HG03521 (cell line): ENCODE results near the gene PIH1D1.

Experiments
- ATAC-seq: cut with Tn5 transposase; IDR thresholded peaks from one replicate; pipeline ENCODE4 v1.9.1; 2021; ENCODE audit warnings: mild to moderate bottlenecking, moderate library complexity; ENCODE audit not compliant: unreplicated experiment

Gene PIH1D1

DNA sequence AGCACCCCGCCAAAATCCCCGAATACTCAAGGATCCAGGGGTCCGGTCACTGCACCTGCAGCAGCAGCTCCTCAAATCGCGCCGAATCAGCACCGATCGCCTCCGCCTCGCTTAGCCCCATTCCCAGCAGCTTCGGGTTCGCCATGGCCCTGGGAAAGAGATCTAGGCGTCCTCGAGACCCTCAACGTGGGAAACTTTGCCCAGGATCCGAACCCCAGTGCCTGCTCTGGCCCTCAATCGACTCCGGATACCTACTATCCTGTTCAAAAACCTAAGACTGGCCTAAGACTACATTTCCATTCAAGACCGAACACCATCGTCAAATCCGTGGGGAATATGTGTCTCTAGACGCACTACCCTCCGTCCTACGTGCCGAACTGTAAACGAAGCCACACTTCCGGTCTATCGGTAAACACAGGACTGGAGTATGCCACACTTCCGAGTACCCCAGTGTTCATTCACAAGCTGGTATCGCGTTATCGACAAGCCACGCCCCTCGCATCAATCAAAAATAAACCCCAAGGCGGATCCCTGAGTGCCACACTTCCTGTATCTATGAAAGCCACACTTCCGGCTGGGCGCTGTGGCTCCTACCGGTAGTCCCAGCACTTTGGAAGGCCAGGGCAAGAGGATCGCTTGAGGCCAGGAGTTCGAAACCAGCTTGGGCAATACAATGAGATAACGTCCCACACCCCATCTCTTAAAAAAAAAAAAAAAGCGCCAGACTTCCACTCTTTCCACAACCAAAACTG lies at the start of gene PIH1D1:
Gene PIH1D1 (minus strand): TSS at position 385 of the 752 bp plus-strand sequence. CDS start 240 bp downstream, at position 145.
- peak; percentile 50 for ATAC-seq

DNA sequence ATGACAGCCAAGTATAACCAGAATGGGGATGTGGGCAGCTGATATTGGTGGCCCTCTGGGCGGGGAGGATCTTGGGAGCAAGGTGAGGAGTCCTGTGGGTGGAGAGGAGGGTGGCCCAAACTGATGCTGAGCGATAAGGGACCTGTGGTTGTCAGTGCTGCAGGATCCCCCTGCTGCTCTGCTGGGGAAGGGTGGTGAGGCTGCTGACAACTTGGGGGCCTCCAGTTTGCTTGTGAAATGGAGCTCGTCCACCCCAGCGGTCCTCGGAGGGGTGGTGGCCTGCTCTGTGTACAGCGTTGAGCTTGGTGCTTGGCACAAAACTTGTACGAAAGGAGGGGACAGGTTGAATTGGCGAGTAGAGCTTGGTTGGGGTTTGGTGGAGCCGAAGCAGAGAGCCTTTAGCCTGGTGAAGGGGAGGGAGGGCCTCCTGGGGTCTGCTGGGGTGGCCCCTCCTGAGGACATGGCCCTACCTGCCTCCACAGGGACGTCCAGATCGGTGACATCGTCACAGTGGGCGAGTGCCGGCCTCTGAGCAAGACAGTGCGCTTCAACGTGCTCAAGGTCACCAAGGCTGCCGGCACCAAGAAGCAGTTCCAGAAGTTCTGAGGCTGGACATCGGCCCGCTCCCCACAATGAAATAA lies 47.5 kb upstream of the PIH1D1 start:
- no peak for ATAC-seq

DNA sequence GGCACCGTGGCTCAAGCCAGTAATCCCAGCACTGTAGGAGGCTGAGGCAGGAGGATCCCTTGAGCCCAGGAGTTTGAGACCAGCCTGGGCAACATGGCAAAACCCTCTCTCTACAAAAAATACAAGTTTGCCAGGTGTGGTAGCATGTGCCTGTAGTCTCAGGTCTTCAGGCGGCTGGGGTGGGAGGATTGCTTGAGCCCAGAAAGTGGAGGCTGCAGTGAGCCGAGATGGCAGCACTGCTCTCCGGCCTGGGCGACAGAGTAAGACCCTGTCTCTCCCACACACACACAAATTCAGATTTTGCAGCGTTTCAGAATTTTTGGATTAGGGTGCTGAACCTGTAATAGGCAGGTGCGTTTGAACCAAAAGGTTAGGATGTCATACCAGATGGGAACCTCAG lies 46.9 kb upstream of the PIH1D1 start:
- no peak for ATAC-seq

DNA sequence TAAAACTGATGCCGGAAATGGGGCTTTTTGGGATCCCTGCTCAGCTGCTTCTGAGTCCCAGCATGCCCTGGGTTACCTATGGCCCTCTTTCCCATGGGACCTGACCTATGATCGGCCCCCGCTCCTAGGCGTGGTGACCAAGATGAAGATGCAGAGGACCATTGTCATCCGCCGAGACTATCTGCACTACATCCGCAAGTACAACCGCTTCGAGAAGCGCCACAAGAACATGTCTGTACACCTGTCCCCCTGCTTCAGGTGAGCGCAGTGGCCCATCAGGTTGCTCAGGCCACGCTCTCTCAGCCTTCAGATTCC lies 46.1 kb upstream of the PIH1D1 start:
- no peak for ATAC-seq

DNA sequence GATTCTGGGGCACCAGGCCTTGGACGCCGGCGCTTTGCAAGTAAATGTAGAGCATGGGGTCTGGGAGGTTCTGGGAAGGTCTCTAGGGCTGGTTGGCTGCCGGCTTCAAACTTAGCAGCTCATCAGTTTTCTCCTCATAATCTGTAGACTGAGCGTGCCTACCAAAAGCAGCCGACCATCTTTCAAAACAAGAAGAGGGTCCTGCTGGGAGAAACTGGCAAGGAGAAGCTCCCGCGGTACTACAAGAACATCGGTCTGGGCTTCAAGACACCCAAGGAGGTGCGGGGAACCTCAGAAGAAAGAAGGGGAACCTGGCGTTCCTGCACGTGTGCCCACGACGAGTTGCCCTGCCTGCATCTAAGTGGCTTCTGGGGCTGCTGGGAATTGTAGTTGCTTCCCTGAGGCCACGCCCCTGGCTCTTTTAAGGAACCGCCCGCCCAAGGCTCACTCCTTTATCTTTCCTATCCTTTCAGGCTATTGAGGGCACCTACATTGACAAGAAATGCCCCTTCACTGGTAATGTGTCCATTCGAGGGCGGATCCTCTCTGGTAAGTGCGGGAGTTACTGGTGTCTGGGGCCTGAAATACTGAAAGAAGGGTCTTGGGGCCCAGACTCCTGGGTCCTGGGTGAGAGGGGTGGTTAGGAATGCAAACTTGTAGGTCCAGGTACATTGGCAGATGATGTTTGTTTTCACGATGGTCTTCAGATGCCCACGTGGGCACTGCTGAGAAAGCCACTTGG lies 45.6 kb upstream of the PIH1D1 start:
- ATAC-seq: no peak

DNA sequence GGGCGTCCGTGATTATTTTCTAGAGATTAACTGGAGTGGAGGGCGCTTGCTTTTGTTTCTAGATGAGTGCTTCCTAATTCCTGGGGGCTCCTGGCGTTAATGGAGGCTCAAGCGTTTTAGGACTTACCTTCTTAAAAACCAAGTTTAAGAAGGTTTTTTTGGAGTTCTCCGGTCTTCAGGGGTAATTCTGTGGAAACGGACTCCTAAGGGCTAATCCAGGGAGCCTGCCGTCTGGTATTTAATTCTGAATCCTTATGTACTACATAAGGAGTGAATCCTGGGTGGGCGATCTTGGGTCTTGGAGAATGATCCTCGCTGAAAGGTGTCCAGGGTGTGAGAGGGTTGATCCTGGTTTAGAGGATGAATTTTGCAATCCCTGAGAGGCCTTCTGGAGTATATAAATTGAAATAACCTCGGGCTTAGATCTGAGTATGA lies 45.0 kb upstream of the PIH1D1 start:
- ATAC-seq: no peak

DNA sequence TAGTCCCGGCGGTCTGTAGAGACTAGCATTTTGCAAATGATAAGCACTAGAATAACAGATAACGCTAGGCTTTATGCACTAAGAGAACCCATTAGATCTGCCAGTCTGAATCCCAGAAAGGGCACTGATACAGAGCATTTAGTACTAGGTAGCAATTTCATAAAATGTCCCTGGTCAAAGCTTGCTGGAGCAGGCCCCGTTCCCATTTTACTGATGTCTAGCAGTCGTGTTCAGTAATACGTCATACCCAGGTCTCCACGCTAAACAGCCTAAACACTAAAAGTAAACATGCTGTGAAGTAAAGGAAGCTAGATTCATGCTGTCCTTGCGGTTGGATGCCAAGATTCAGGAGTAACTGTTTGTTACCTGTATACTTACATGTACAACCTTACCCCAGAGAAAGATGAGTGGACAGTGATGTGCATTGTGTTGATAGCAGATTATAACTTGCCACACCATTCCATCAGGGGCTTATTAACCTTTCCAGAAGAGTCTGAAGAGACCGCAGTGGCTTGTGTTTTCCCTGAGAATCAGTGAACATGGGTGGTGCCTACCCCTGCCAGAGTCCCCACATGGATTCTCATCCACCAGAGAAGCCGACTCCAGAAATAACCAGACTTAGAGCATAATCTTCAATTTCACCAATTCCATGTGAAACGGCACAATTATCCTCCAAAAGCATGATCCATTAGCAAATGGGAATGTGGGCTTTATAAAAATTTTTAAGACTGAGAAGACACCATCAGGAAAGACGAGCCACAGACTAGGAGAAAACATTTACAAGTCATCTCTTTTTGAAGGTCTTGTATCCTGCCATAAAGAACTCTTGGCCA lies 41.2 kb upstream of the PIH1D1 start:
- ATAC-seq: no peak

DNA sequence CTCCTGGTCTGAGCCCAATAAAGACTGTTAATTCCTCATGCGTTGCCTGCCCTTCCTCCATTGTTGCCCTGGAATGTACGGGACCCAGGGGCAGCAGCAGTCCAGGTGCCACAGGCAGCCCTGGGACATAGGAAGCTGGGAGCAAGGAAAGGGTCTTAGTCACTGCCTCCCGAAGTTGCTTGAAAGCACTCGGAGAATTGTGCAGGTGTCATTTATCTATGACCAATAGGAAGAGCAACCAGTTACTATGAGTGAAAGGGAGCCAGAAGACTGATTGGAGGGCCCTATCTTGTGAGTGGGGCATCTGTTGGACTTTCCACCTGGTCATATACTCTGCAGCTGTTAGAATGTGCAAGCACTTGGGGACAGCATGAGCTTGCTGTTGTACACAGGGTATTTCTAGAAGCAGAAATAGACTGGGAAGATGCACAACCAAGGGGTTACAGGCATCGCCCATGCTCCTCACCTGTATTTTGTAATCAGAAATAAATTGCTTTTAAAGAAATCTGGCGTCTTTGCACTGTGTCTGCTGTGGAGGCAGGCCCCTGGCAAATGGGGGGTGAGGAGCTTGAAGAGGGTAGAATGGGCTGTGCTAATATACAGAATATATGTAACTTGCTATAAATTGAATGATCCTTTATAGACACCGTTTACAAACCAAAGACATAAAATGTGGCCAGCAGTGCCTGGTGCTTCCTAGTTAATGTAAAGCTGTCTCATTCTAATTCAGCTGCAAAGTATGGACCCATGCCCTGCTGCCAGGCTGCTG lies 40.4 kb upstream of the PIH1D1 start:
- no peak for ATAC-seq

DNA sequence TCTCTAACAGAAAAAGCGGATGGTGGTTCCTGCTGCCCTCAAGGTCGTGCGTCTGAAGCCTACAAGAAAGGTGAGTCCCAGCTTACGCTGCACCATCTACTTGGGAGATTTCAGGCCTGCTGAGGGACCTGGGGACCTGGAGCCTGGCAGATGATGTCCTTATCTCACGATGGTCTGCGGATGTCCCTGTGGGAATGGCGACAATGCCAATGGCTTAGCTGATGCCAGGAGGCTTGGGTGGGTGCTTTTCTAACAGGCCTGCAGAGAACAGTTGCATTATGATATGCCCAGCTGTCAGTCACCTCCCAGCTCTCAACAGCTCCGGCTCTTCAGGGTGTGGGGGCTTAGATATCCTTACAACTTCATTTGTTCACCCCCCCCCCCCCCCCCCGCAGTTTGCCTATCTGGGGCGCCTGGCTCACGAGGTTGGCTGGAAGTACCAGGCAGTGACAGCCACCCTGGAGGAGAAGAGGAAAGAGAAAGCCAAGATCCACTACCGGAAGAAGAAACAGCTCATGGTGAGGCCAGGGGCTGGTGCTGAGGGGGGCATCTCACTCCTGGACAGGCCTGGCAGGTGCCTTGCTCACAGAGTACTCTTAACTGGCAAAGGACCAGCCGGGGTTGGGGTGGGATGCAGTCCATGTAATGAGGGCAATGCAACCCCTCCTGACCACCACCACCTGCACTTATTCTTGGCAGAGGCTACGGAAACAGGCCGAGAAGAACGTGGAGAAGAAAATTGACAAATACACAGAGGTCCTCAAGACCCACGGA lies 39.6 kb upstream of the PIH1D1 start:
- ATAC-seq: no peak

DNA sequence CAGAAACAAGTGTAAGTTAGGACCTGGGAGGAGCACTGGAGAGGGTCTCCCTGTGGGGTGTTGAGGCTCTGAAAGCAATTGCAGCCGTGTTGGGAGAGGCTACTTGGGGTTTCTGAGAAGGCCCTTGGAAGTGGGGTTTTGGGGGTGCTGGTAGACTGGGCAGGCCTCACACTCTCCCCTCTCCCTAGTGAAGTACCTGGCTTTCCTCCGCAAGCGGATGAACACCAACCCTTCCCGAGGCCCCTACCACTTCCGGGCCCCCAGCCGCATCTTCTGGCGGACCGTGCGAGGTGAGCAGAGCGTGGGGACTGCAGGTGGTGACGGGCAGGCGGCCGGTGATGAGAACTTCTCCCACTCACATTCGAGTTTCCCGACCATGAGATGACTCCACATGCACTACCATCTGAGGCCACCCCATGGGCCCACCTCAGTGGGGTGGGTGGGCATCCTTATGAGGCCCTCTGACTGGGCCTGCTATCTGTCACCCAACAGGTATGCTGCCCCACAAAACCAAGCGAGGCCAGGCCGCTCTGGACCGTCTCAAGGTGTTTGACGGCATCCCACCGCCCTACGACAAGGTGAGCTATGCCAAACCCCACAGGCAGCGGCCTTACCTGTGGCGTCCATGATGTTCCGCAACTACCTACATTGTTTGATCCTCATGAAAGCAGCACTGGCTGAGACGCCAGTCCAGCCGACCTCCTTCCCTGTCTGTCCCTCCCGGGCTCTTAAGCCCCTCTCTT lies 38.8 kb upstream of the PIH1D1 start:
- ATAC-seq: no peak

DNA sequence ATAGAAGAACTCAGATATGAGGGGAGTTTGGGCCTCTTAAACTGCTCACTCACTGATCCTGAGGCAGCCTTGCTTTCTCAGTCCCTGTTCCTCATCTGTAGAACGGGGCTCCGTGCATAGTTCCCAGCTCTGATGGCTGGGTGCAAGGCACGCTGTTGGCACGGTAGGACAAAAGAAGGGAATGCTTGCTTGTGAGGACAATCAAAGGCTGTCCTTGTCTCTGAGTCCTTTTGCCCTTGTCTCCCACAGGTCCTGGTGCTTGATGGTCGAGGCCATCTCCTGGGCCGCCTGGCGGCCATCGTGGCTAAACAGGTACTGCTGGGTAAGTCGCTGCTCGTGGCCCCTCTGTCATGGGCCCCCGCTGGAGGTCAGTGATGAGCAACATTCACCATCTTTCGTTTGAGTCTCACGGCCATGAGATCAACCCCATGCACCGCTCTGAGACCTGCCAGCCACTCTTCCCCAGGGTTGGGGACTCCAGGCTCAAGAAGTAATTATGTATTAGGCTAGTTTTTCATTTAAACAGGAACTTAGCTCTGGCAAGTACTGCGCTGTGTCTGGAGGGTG lies 38.1 kb upstream of the PIH1D1 start:
- no peak for ATAC-seq

DNA sequence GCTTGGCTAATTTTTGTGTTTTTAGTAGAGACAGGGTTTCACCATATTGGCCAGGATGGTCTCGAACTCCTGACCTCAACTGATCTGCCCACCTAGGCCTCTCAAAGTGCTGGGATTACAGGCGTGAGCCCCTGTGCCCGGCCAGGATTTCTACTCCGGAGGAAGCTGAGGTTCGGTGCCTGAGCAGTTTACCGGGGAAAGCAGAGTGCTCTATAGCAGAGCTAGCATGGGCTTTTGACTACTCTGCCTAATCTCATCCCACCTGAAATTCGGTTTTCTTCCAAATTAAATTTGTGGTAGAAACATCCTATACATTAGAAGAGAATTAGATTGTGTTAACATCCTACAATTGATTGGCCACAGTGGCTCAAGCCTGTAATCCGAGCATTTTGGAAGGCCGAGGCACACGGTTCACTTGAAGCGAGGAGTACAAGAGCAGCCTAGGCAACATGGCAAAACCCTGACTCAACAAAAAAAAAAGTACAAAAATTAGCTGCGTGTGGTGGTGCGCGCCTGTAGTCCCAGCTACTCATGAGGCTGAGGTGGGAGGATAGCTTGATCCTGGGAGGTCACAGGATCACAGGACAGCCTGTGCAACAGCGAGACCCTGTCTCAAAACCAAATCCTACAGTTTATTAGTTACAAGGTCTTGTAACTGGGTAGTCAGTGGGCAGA lies 37.4 kb upstream of the PIH1D1 start:
- no peak for ATAC-seq

DNA sequence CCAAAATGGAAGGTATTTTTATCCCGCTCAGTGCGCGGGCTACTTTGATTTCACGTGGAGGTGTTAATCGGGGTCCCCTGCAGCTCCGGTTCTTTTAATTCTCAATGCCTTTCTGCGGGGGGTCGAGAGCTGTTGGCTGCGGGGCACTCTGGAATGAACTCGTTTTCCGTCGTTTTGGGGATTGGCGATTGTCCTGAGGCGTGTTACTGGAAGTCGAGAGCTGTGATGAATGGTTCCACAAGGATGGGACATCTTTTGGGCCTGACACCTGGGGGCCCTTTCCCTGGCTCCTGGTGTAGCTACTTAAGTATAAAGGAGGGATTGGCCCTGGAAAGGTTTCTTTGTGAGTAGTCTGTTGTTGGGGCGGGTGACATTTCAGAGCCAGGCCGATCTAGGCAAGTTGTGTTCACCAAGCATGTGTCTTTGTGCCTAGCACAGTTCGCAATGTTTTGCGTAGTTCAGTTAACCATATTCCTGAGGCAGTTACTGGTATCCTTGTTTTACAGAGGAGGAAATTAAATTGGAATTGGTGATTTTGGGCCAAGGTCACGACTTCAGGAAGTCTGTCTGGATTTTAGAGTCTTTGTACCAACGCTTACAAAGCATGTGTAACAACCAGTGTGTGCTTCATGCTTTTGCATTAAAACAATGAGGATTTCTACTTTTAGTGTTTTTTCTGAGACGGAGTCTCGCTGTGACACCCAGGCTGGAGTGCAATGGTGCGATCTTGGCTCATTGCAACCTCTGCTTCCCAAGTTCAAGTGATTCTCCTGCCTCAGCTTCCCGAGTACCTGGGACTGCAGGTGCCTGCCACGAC lies 36.6 kb upstream of the PIH1D1 start:
- no peak for ATAC-seq

DNA sequence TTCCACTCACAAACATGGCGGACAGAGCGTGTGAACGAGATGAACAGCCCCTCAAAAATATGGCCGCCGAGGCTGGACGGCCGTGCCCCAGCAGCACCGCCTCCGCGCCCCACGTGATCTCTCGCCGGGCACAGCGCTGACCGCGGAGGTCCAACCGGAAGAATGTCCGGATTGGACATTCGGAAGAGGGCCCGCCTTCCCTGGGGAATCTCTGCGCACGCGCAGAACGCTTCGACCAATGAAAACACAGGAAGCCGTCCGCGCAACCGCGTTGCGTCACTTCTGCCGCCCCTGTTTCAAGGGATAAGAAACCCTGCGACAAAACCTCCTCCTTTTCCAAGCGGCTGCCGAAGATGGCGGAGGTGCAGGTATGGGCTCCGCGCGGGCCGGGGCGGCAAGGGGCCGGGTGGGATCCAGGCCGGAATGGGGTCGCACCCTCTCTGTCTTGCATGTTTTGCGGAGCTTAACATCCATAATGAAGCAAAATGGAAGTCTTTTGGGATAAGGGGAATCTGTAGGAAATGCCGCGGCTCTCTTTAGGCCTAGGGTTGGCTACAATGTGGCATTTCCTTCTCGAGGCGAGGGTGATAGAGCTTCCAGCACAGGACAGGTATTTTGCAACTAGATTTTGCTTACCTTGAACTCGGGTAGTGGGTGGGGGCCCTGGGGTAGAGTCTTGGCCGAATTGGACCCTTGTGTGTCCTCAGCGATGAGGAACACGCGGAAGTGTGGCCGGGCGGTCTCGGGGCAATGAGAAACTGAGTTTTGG lies 35.8 kb upstream of the PIH1D1 start, which contains the start of gene RPL13A:
Gene RPL13A (plus strand): TSS at position 332 of the 769 bp plus-strand sequence. CDS start 22 bp downstream, at position 354.
- peak; percentile 89 for ATAC-seq

DNA sequence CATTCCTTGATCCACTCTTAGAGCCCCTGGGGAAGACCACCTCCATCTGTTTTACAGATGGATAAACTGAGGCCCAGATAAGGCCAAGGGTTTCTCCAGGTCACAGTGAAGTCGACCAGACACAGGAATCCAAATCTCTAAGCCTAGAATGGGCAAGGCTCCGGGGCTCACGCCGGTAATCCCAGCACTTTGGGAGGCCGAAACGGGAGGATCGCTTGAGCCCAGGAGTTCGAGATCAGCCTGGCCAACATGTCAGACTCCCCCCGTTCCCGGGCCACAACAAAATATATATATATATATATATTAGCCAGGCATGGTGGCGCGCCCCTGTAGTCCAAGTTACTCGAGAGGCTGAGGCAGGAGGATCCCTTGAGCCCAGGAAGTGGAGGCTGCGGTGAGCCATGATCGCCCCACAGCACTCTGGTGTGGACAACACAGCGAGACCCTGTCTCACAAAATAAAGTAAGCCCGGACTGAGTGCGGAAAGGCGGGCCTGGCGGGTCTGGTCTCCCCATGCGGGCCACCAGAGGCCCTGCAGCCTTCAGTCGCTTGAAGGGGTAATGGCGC lies 35.2 kb upstream of the PIH1D1 start:
- no peak for ATAC-seq

DNA sequence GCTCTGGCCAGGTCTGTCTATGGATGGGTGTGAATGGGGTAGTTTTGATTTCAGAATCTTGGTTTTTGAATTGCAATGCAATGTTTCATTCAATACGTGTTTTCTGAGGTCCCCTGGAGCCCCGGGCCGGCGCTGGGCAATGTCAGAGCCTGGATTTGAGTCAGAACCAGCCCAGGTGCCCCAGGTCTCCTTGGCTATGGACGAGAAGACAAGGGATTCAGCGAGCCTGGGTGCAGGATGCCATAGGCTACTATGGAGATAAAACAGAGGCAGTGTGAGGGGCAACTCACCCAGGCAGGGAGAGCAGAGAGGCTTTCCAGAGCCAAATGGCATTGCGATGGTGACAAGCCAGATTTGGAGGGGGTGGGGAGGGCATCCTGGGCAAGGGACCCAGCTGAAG lies 34.6 kb upstream of the PIH1D1 start:
- ATAC-seq: no peak
